Adrenal gland (tissue), 5 donors: ENCODE results near the gene GATA3.

Experiments used
- POLR2A ChIP-seq, 2 donors: fragments of 450-650 bp; IDR thresholded peaks; one replicate each; pipeline ENCODE4 v1.6.1; 2017; ENCODE audit warnings: antibody characterized with exemption in 2 of 2, mild to moderate bottlenecking in 2 of 2, moderate library complexity in 1 of 2
- TF ChIP-seq, protein P1 (sequence below), 6 experiments: fragments of 450-650 bp in 4 of 6; fragments of 200-600 bp in 2 of 6; sonication (generic) in 1 of 6; IDR thresholded peaks; 1 replicate in 5 of 6; 2 replicates in 1 of 6; pipeline versions ENCODE4 v1.5.1 to v1.8.0; 2016 to 2021; ENCODE audit warnings: antibody characterized with exemption in 6 of 6, mild to moderate bottlenecking in 2 of 6, moderate library complexity in 1 of 6
- donor health status: DM: no; HTN: no; CAD: no.

DNA sequence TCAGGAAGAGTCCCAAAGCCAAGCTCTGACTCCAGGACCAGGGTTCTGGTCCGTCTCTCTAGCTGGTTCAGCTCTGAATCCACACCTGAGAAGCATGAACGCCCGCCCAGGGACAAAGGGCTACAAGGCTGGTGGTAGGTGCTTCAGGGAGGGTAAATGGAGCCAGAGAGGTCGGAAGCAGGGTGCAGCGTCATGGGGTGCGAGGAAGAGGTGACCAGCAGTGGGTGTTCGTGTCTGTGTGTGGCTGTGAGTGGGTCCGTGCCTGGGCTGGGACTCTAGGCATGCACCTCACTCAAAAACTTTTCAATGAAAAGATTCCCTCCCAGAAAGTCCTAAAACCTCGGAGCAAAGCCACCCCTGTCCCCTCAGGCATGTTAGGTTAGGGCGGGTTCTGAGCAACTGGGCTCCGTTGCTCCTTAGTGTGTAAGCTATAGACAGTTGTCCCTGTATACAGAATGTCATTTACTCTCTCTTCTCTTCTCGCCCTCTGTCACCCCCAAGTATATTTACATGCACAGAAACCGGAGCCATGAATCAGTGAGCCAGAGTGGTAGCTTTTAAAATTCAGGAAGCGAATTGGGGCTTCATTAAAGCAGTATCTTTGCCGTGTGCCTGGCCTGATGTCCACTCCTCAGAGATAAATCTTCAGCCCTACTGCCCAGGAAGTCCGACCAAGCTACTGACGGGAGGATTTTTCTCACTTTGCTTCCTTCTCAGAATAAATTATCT is 12.3 kb upstream of the GATA3 start:
- TF ChIP-seq, protein P1, sequence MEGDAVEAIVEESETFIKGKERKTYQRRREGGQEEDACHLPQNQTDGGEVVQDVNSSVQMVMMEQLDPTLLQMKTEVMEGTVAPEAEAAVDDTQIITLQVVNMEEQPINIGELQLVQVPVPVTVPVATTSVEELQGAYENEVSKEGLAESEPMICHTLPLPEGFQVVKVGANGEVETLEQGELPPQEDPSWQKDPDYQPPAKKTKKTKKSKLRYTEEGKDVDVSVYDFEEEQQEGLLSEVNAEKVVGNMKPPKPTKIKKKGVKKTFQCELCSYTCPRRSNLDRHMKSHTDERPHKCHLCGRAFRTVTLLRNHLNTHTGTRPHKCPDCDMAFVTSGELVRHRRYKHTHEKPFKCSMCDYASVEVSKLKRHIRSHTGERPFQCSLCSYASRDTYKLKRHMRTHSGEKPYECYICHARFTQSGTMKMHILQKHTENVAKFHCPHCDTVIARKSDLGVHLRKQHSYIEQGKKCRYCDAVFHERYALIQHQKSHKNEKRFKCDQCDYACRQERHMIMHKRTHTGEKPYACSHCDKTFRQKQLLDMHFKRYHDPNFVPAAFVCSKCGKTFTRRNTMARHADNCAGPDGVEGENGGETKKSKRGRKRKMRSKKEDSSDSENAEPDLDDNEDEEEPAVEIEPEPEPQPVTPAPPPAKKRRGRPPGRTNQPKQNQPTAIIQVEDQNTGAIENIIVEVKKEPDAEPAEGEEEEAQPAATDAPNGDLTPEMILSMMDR (IDR thresholded peaks at IDR 0.05), result no peak
- no peak for TF ChIP-seq POLR2A (IDR thresholded peaks at IDR 0.05)
